ENCODE measurements around the gene UBAC1.
"Not testable (repeated sequence)": the region's sequence is repeated elsewhere in the genome, so short reads cannot be mapped to it uniquely, and the experiment has no call there.

Gene UBAC1

DNA sequence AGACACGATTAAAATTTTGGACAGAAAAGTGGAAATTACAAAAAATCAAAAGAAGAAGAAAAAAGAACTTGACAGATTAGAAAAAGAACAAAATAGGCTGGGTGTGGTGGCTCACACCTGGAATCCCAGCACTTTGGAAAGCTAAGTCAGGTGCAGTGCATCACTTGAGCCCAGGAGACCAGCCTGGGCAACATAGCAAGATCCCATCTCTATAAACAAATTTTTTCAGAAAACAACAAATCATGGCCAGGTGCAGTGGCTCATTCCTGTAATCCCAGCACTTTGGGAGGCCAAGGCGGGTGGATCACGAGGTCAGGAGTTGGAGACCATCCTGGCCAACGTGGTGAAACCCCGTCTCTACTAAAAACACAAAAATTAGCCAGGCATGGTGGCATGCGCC, 68.8 kb downstream of the UBAC1 start:
- DNase-seq, result not testable (repeated sequence)

DNA sequence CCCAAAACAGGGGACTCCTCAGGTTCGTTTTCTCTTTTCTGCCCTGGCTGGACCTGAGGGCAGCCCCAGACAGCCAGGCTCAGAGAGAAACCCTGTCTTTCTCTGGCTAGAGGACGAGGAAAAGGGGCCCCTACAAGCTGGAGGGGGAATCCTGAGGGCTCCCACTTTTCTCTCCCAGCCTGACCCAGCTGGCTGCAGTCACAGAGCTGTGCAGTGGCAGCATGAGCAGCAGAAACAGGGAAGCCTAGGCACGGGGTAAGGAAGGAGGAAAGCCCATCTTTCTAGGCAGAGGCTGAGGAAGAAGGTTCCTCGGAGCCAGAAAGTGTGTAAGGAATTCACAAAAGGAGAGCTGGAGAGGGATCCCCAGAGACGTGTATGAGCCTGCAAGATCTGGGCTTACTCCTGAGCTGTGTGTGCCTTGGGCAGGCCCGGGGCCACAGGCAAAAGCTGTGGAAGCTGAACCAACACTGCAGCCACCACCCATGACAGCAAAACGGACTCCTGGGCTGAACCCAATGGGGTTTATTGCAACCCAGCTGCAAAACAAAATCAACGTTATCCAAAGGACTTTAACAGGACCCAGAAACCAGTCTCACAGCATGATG, 70.0 kb downstream of the UBAC1 start:
- no peak for DNase-seq

DNA sequence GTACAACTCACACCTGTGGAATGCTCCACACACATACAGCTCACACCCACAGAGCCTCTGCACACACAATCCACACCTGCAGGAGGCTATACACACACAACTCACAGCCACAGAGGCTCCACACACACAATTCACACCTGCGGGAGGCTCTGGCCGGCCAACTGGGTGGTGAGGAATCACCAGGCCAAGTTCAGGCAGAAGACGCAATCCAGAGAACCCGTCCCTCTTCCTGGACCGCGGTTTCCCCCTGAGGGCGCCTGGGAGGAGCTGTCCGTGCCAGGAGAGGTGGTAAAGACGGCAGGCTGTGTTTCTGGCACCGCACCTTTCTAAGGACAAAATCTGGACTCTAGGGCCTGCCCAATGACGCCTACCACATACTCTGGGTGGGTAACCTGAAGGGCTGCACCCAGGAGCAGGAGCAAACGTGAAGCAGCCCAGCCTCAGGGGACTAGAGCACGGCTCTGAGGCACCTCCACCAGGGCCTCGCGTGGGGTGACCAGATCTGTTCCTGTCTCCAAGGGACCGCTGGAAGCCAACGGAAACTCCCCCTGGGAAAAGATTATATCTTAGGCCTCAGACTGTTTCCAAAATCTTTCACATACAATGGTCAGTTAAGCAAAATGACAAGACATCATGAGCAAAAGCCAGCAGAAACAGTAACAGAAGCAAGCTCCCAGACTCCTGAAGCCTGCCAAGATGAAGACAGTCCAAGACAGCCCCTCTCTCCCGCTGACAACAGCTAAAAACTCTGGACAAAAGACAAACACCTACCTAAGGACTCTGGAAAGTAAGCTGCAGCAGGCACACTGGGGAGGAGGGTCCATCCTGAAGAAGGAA, 70.8 kb downstream of the UBAC1 start:
- DNase-seq, result no peak

DNA sequence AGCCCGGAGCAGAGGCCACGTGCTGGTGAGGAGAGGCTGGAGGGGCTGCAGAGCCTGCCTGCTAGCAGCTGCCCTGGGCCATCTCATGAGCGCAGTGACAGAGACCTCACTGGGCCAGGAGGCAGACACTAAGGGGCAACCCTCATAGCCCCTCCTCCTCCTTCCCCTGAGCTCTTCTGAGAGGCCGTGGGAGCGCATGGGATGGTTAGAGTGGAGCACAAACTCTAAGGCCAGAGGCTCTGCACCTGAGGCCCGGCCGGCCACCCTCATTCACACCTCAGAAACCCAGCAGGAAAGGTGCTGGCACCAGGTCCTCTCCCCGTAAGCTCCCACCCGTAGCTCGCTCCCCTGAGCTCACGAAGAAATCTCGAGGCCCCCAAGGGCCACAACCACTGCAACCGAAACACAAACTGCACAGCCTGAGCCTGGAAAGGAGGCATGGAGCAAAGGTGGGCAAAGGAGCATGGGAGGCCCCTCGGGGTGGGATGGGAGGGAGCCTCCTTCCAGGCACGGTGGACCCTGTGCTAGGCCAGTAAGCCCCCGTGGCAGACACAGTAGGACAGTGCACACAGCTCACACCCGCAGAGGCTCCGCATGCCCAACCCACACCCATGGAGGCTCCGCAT, 71.5 kb downstream of the UBAC1 start:
- DNase-seq, result no peak

GRCh38 chr9:135888766-135889394, 72.3 kb downstream of the UBAC1 start:
- no peak for DNase-seq

DNA sequence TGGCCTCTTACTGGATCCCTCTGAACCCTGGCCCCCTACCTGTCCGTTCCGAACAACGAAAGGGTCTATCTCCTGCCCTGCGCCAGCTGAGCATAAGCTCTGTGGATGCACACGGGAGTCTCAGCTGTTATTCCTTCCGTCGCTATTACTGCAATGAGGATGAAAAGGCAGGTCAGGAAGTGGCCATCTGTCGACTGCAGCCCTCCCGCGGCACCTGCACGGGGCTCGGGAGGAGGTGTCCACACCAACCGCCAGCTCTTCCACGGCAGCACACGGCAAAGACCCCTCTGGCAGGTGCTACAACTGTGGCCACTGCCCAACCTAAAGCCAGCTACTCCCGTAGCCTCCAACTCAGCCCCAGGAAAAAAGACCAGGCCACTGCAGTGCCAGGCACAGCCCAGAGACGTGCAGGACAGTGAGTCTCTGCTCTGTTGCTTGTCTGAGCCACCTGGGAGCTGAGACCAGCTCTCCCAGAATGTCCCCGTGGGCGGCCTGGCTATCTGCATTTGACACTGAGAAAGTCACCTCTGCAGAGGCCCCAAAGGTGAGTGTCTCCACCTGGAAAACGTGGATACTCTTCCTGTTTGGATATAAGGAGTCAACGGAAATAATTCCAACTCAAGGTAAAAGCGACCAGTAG, 72.9 kb downstream of the UBAC1 start:
- no peak for DNase-seq

DNA sequence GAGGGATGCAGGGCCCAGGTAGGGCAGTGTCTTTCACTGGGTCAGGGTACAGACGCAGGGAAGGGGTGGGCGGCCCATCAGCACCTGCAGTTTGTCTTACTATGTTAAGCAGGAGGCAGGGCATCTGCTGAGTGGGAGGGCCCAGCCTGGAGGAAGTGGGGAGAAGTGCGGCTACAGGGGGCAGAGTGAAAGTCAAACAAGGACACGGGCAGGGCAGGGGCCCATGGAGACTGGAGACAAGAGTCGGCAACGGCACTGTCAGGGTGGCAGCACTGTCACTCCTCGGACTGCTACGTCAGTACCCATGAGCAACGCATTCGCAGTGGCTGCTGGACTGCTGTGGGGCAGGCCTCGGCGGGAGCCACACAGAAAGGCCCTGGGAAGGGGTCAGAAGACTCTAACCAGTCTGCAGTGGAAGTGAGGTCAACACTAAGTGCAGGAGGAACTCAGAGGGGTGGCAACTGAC, 73.6 kb downstream of the UBAC1 start:
- no peak for DNase-seq

DNA sequence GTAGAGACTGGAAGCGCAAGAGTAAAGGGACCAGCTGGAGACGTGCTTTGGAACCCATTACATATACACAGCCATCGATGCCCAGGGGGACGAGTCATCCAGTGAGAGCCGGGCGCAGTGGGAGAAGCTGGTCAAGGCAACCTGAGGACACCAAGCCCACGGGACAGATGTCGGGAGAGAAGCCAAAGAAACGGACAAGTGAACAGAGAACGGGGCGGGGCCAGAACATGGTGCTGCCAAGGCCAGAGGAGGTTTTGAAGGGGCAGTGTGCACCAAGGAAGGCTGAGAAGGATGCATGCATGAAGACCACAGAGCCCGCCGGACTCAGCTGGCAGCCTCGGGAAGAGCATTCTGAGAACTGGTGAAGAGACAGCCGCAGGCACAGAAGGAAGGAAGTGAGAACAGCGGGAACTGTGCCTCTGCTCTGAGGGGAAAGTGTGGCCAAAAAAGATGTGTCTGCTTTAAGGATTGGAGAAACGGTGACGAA, 74.1 kb downstream of the UBAC1 start:
- DNase-seq, result no peak

GRCh38 chr9:135886147-135886981, 74.8 kb downstream of the UBAC1 start:
- DNase-seq, result no peak

- no peak for DNase-seq
These were observed 75.9 kb downstream of the UBAC1 start for GRCh38 chr9:135885100-135885853.

GRCh38 chr9:135884328-135885035, 76.7 kb downstream of the UBAC1 start:
- DNase-seq, result no peak

DNA sequence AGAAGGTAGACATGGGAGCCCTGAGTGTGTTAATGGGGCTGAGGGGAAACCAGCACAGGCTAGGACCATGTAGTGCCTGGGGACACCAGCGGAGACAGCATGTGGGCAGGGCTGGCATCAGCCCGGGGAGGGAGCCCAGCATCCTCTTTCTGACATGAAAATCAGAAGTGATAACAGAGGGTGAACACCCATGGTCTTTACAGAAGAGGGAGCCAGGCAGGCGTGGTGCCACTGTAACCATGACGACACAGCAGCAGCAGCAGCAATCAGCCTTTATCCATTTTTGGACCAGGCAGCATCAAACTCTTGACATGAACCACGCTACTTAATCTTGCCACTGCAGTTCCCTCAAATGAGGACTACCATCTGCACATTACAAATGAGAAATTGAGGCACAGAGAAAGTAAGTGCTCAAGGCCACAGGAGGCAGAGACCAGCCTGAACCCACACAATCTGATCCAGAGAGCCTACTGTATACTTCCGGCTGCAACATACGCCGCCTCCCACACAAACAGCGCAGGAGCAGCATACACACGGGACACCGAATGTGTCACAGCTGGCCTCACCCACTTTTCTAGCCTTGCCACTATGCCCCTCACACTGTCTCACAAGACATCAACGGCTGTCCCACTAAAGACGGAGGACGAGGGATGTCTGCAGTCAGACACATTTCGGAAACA, 77.6 kb downstream of the UBAC1 start:
- no peak for DNase-seq
